ENCODE measurements around the gene WDR33.

DNA sequence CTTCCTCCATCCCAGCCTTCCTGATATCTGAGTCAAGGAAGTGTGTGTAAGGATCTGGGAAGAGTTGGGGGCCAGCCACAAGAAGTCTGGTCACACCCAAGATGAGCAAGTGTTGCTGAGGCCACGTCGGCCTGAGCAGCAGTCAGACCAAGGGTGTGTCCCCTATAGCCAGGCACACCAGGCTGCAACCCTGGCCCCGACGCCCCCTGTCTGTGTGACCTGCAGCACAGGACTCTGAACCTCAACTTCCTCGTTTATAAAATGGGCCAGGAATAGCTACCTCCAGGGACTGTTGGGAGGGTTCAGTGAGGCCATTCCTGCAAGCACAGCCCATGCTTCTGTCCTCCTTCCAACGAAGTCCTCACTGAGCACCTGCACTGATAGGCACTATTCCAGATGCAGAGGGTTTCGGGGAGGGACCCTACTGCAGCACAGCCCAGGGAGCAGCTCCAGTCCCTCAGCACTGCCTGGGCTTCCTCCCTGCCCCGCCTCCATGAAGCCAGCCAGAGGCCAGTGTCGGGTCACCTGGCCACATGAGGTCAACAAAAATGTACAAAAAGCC lies 148.9 kb downstream of the WDR33 start:
- TF ChIP-seq ZNF274 (IDR thresholded peaks at IDR 0.05; ENCODE audit: low read depth, low read length) (no peak), YY1 (IDR thresholded peaks at IDR 0.05; ENCODE audit: insufficient read depth, insufficient read length) (no peak)
